Activated naive CD8-positive, alpha-beta T cell (primary cell): Measurements from ENCODE around the gene ALOX5.

Source experiments
- H3K27ac Mint-ChIP-seq: one replicate; pipeline ENCODE4 v1.8.0; 2021; ENCODE audit warnings: mixed read lengths
- H3K27me3 Mint-ChIP-seq: one replicate; pipeline ENCODE4 v1.8.0; 2021; ENCODE audit warnings: mixed read lengths
- H3K36me3 Mint-ChIP-seq: one replicate; pipeline ENCODE4 v1.8.0; 2021; ENCODE audit warnings: mixed read lengths
- H3K4me1 Mint-ChIP-seq: one replicate; pipeline ENCODE4 v1.8.0; 2021; ENCODE audit warnings: low read depth, mixed read lengths
- H3K4me3 Mint-ChIP-seq: one replicate; pipeline ENCODE4 v1.8.0; 2021; ENCODE audit warnings: mild to moderate bottlenecking, mixed read lengths
- H3K9me3 Mint-ChIP-seq: one replicate; pipeline ENCODE4 v1.8.0; 2021; ENCODE audit warnings: low read depth, mixed read lengths

Gene ALOX5

GRCh38 chr10:45450866-45451265 is 76.8 kb downstream of the ALOX5 start:
- H3K9me3 Mint-ChIP-seq: no peaks in the 10 kb centered on the region

GRCh38 chr10:45451407-45451806 is 77.4 kb downstream of the ALOX5 start:
- Mint-ChIP-seq H3K36me3 (no peaks in the 10 kb centered on the region), H3K27me3 (no peaks in the 10 kb centered on the region), H3K4me1 (peaks cover 16% of the 10 kb centered on the region), H3K4me3 (no peak overlapping the region), H3K9me3 (no peaks in the 10 kb centered on the region), H3K27ac (no peak overlapping the region)

More at GRCh38 chr10:45450866-45451265, 76.8 kb downstream of the ALOX5 start:
- Mint-ChIP-seq H3K27me3 (no peaks in the 10 kb centered on the region), H3K4me1 (peaks cover 14% of the 10 kb centered on the region), H3K4me3 (no peak overlapping the region), H3K36me3 (no peaks in the 10 kb centered on the region), H3K27ac (no peak overlapping the region)

- no peaks in the 10 kb centered on the region for H3K9me3 Mint-ChIP-seq
- H3K4me1 Mint-ChIP-seq: peaks cover 16% of the 10 kb centered on the region
- no peaks in the 10 kb centered on the region for H3K27me3 Mint-ChIP-seq
- no peak overlapping the region for H3K27ac Mint-ChIP-seq
- H3K36me3 Mint-ChIP-seq: no peaks in the 10 kb centered on the region
- H3K4me3 Mint-ChIP-seq: no peak overlapping the region
These were observed 78.3 kb downstream of the ALOX5 start for GRCh38 chr10:45452268-45452667.

- H3K4me1 Mint-ChIP-seq: peaks cover 16% of the 10 kb centered on the region
- no peaks in the 10 kb centered on the region for H3K9me3 Mint-ChIP-seq
- no peaks in the 10 kb centered on the region for H3K36me3 Mint-ChIP-seq
- H3K27me3 Mint-ChIP-seq: no peaks in the 10 kb centered on the region
- H3K4me3 Mint-ChIP-seq: no peak overlapping the region
- no peak overlapping the region for H3K27ac Mint-ChIP-seq
These were observed 78.9 kb downstream of the ALOX5 start for GRCh38 chr10:45452743-45453452.

GRCh38 chr10:45453639-45454255 is 79.7 kb downstream of the ALOX5 start:
- H3K4me3 Mint-ChIP-seq: peak overlapping the region; percentile 20
- H3K36me3 Mint-ChIP-seq: peaks cover 3% of the 10 kb centered on the region
- no peak overlapping the region for H3K27ac Mint-ChIP-seq
- peaks cover 16% of the 10 kb centered on the region for H3K4me1 Mint-ChIP-seq
- H3K9me3 Mint-ChIP-seq: no peaks in the 10 kb centered on the region
- no peaks in the 10 kb centered on the region for H3K27me3 Mint-ChIP-seq

- H3K4me3 Mint-ChIP-seq: no peak overlapping the region
- no peaks in the 10 kb centered on the region for H3K9me3 Mint-ChIP-seq
- no peak overlapping the region for H3K27ac Mint-ChIP-seq
- no peaks in the 10 kb centered on the region for H3K27me3 Mint-ChIP-seq
- H3K36me3 Mint-ChIP-seq: peaks cover 5% of the 10 kb centered on the region
- peaks cover 16% of the 10 kb centered on the region for H3K4me1 Mint-ChIP-seq
These were observed 80.2 kb downstream of the ALOX5 start for GRCh38 chr10:45454262-45454661.

GRCh38 chr10:45454859-45455258 is 80.8 kb downstream of the ALOX5 start:
- Mint-ChIP-seq H3K27me3 (no peaks in the 10 kb centered on the region), H3K27ac (peak overlapping the region; percentile 64), H3K36me3 (peaks cover 5% of the 10 kb centered on the region), H3K9me3 (no peaks in the 10 kb centered on the region), H3K4me1 (peaks cover 16% of the 10 kb centered on the region), H3K4me3 (no peak overlapping the region)

GRCh38 chr10:45456233-45456632 is 82.2 kb downstream of the ALOX5 start:
- Mint-ChIP-seq H3K4me3 (no peak overlapping the region), H3K27me3 (no peaks in the 10 kb centered on the region), H3K27ac (no peak overlapping the region), H3K9me3 (no peaks in the 10 kb centered on the region), H3K4me1 (peaks cover 16% of the 10 kb centered on the region), H3K36me3 (peaks cover 10% of the 10 kb centered on the region)

GRCh38 chr10:45456822-45457221 is 82.8 kb downstream of the ALOX5 start:
- Mint-ChIP-seq H3K4me1 (peaks cover 16% of the 10 kb centered on the region), H3K27me3 (no peaks in the 10 kb centered on the region), H3K36me3 (peaks cover 12% of the 10 kb centered on the region), H3K27ac (no peak overlapping the region), H3K4me3 (no peak overlapping the region), H3K9me3 (no peaks in the 10 kb centered on the region)

- no peak overlapping the region for H3K27ac Mint-ChIP-seq
- no peaks in the 10 kb centered on the region for H3K9me3 Mint-ChIP-seq
- no peak overlapping the region for H3K4me3 Mint-ChIP-seq
- H3K36me3 Mint-ChIP-seq: peaks cover 12% of the 10 kb centered on the region
- H3K27me3 Mint-ChIP-seq: no peaks in the 10 kb centered on the region
- H3K4me1 Mint-ChIP-seq: peaks cover 16% of the 10 kb centered on the region
These were observed 83.5 kb downstream of the ALOX5 start for GRCh38 chr10:45457487-45457886.

GRCh38 chr10:45460235-45460878 is 86.3 kb downstream of the ALOX5 start:
- no peak overlapping the region for H3K27ac Mint-ChIP-seq

GRCh38 chr10:45461034-45461433 is 87.0 kb downstream of the ALOX5 start:
- peaks cover 11% of the 10 kb centered on the region for H3K4me1 Mint-ChIP-seq
- no peaks in the 10 kb centered on the region for H3K9me3 Mint-ChIP-seq
- H3K27ac Mint-ChIP-seq: no peak overlapping the region
- no peaks in the 10 kb centered on the region for H3K27me3 Mint-ChIP-seq
- H3K4me3 Mint-ChIP-seq: no peak overlapping the region
- peaks cover 12% of the 10 kb centered on the region for H3K36me3 Mint-ChIP-seq

More at GRCh38 chr10:45460235-45460878, 86.3 kb downstream of the ALOX5 start:
- peaks cover 13% of the 10 kb centered on the region for H3K4me1 Mint-ChIP-seq
- peaks cover 12% of the 10 kb centered on the region for H3K36me3 Mint-ChIP-seq
- no peaks in the 10 kb centered on the region for H3K27me3 Mint-ChIP-seq
- H3K4me3 Mint-ChIP-seq: no peak overlapping the region
- no peaks in the 10 kb centered on the region for H3K9me3 Mint-ChIP-seq

GRCh38 chr10:45463244-45464116 is 89.5 kb downstream of the ALOX5 start:
- peaks cover 11% of the 10 kb centered on the region for H3K4me1 Mint-ChIP-seq
- H3K36me3 Mint-ChIP-seq: peaks cover 10% of the 10 kb centered on the region
- H3K4me3 Mint-ChIP-seq: no peak overlapping the region
- no peak overlapping the region for H3K27ac Mint-ChIP-seq
- no peaks in the 10 kb centered on the region for H3K9me3 Mint-ChIP-seq
- H3K27me3 Mint-ChIP-seq: no peaks in the 10 kb centered on the region

GRCh38 chr10:45464958-45465567 is 91.0 kb downstream of the ALOX5 start:
- Mint-ChIP-seq H3K36me3 (peaks cover 7% of the 10 kb centered on the region), H3K9me3 (no peaks in the 10 kb centered on the region), H3K27ac (peak overlapping the region; percentile 22), H3K4me1 (peaks cover 21% of the 10 kb centered on the region), H3K4me3 (no peak overlapping the region), H3K27me3 (no peaks in the 10 kb centered on the region)
